GM19324 (cell line): ENCODE measurements around the gene TTLL10.
"Not testable (repeated sequence)": the region's sequence is repeated elsewhere in the genome, so short reads cannot be mapped to it uniquely, and the experiment has no call there.

Experiments
- ATAC-seq: cut with Tn5 transposase; IDR thresholded peaks from one replicate; pipeline ENCODE4 v1.9.1; 2021; ENCODE audit warnings: mild to moderate bottlenecking, moderate library complexity; ENCODE audit not compliant: unreplicated experiment, low FRiP score

The TTLL10 gene

GRCh38 chr1:1140673-1141072, 33.0 kb upstream of the TTLL10 start:
- no peak for ATAC-seq

GRCh38 chr1:1141244-1141910, 32.3 kb upstream of the TTLL10 start:
- no peak for ATAC-seq

- no peak for ATAC-seq
These were observed 31.8 kb upstream of the TTLL10 start for GRCh38 chr1:1141911-1142250.

- not testable (repeated sequence) for ATAC-seq
These were observed 31.3 kb upstream of the TTLL10 start for GRCh38 chr1:1142352-1142751.

GRCh38 chr1:1142844-1143243, 30.8 kb upstream of the TTLL10 start:
- ATAC-seq: no peak

GRCh38 chr1:1143636-1144035, 30.0 kb upstream of the TTLL10 start:
- ATAC-seq: no peak

GRCh38 chr1:1144122-1144842, 29.4 kb upstream of the TTLL10 start:
- ATAC-seq: no peak

- ATAC-seq: no peak
These were observed 28.7 kb upstream of the TTLL10 start for GRCh38 chr1:1144843-1145546.

GRCh38 chr1:1145547-1145914, 28.1 kb upstream of the TTLL10 start:
- ATAC-seq: no peak

GRCh38 chr1:1146026-1146425, 27.7 kb upstream of the TTLL10 start:
- ATAC-seq: no peak

GRCh38 chr1:1146596-1146995, 27.1 kb upstream of the TTLL10 start:
- ATAC-seq: no peak

- ATAC-seq: no peak
These were observed 25.6 kb upstream of the TTLL10 start for GRCh38 chr1:1148061-1148460.

- ATAC-seq: no peak
These were observed 25.1 kb upstream of the TTLL10 start for GRCh38 chr1:1148569-1148968.

- no peak for ATAC-seq
These were observed 24.3 kb upstream of the TTLL10 start for GRCh38 chr1:1149416-1149815.

GRCh38 chr1:1150100-1150499, 23.6 kb upstream of the TTLL10 start:
- ATAC-seq: no peak

GRCh38 chr1:1151306-1151705, 22.4 kb upstream of the TTLL10 start:
- no peak for ATAC-seq

- not testable (repeated sequence) for ATAC-seq
These were observed 21.2 kb upstream of the TTLL10 start for GRCh38 chr1:1152431-1152830.

GRCh38 chr1:1153215-1153614, 20.5 kb upstream of the TTLL10 start:
- not testable (repeated sequence) for ATAC-seq

- no peak for ATAC-seq
These were observed 19.8 kb upstream of the TTLL10 start for GRCh38 chr1:1153874-1154273.

GRCh38 chr1:1155258-1155657, 18.4 kb upstream of the TTLL10 start:
- ATAC-seq: no peak

- ATAC-seq: no peak
These were observed 17.3 kb upstream of the TTLL10 start for GRCh38 chr1:1156140-1157032.
